Mammary epithelial cell (primary cell): Measurements from ENCODE around the gene CD160.

Source experiments
- CTCF ChIP-seq, 2 donors: IDR thresholded peaks in 1 of 2; conservative IDR thresholded peaks in 1 of 2; 2 replicates each; pipeline ENCODE4 v1.5.1; 2011 to 2012; ENCODE audit warnings: inconsistent platforms in 2 of 2, low read length in 2 of 2, mild to moderate bottlenecking in 2 of 2, control low read depth in 1 of 2, low read depth in 1 of 2; ENCODE audit not compliant: insufficient read depth in 1 of 2; ENCODE audit errors: extremely low read depth in 1 of 2
- EZH2 ChIP-seq: IDR thresholded peaks from 2 replicates; pipeline ENCODE4 v1.6.1; 2012; ENCODE audit warnings: low read length, inconsistent platforms, borderline replicate concordance

- no peak for TF ChIP-seq CTCF (conservative IDR thresholded peaks at IDR 0.05 in 1 of 2, IDR thresholded peaks at IDR 0.05 in 1 of 2; ENCODE audit: extremely low read depth in 1 of 2, insufficient read depth in 1 of 2, low read depth in 1 of 2, low read length in 2 of 2)
- no peak for TF ChIP-seq EZH2
Measured at GRCh38 chr1:145696630-145696960, 22.7 kb upstream of the CD160 start.
